ENCODE data around the gene DAB2IP.

The DAB2IP gene

GRCh38 chr9:121675969-121676822, 24.8 kb downstream of the DAB2IP start:
- no peak for DNase-seq (ENCODE audit: extremely low read depth, low read depth)
- no peak for TF ChIP-seq CTCF (IDR thresholded peaks at IDR 0.05; ENCODE audit: low read depth, low read length, missing control alignments)
- H3K4me3 ChIP-seq (replicated peaks; ENCODE audit: low read depth, low read length) = no peak overlapping the region

DNA sequence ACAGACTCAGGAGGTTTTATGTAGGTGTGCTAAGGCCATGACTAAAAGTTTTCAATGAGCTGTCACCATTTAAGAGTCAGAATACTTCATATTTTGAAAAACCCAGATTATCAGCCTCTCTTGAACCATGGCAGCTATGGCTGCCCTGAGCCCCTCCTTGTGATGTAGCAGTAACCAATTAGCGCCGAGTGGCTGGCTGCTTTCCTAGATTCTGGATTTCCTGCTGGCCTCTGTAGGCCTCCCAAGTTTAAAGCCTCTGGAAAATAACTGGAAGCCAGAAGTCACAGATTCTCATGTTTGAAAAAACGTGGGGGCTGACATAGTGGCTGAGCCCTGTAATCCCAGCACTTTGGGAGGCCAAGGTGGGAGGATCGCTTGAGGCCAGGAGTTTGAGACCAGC, 25.5 kb downstream of the DAB2IP start:
- no peak for DNase-seq (ENCODE audit: extremely low read depth, low read depth)
- TF ChIP-seq CTCF (IDR thresholded peaks at IDR 0.05; ENCODE audit: low read depth, low read length, missing control alignments) = no peak
- H3K4me3 ChIP-seq (replicated peaks; ENCODE audit: low read depth, low read length) = no peak overlapping the region

GRCh38 chr9:121678501-121679022, 27.1 kb downstream of the DAB2IP start:
- DNase-seq (ENCODE audit: extremely low read depth, low read depth) = no peak
- H3K4me3 ChIP-seq (replicated peaks; ENCODE audit: low read depth, low read length) = no peak overlapping the region
- no peak for TF ChIP-seq CTCF (IDR thresholded peaks at IDR 0.05; ENCODE audit: low read depth, low read length, missing control alignments)

DNA sequence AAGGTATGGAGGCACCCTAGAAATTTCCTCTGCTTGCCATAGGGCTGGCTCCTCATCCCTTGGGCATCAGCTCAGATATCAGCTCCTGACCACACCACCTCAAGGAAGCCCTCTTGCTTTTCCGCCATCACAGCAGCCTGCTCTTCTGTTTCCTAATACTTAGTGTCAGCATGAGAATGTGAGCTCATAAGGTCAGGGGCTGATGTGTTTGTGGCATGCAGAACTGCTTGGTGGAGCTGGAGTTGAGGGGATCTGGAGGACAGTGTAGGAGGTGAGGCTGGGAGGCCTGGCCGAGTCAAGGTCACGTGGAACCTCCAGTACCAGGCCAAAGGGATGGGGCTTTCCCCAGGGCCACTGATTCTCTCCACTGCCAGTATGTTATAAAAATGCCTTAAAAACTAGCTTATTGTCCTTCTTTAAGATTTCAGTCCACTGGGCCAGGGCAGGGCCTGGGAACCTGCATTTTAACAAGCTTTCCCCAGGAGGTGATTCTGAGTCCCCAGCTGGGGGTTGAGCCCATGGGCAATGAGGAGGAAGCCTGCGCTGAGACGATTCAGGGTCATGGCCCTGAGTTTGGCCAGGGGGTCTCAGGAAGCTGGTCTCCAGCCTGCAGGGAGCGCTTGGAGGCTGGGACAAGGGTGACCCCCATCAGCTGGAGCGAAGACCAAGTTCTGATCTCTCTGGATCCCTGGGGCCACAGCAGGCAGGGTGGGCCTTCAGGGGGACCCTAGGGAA, 28.6 kb downstream of the DAB2IP start:
- DNase-seq (ENCODE audit: extremely low read depth, low read depth) = no peak
- no peak for TF ChIP-seq CTCF (IDR thresholded peaks at IDR 0.05; ENCODE audit: low read depth, low read length, missing control alignments)
- H3K4me3 ChIP-seq (replicated peaks; ENCODE audit: low read depth, low read length) = no peak overlapping the region

GRCh38 chr9:121681404-121681803, 30.0 kb downstream of the DAB2IP start:
- no peak for DNase-seq (ENCODE audit: extremely low read depth, low read depth)
- no peak for TF ChIP-seq CTCF (IDR thresholded peaks at IDR 0.05; ENCODE audit: low read depth, low read length, missing control alignments)
- H3K4me3 ChIP-seq (replicated peaks; ENCODE audit: low read depth, low read length) = no peak overlapping the region

- TF ChIP-seq CTCF (IDR thresholded peaks at IDR 0.05; ENCODE audit: low read depth, low read length, missing control alignments) = no peak
- DNase-seq (ENCODE audit: extremely low read depth, low read depth) = no peak
- H3K4me3 ChIP-seq (replicated peaks; ENCODE audit: low read depth, low read length) = no peak overlapping the region
These were observed 30.8 kb downstream of the DAB2IP start for GRCh38 chr9:121682201-121682600.
